Smooth muscle cell (in vitro differentiated cells): Measurements from ENCODE around the gene E2F2. TPM values are rescaled to one million over a fixed set of nuclear protein-coding genes. Genes with fewer than 3 reads are reported as not detected.

Experiments
- DNase-seq: peaks from one replicate; lab custom pipeline; 2025; ENCODE audit not compliant: unreplicated experiment; lab: John Stamatoyannopoulos, UW
- H2AFZ ChIP-seq: fragments of 200-600 bp; sonication (generic); 2 replicates; pipeline ENCODE4 v1.6.0; 2016; ENCODE audit warnings: antibody characterized with exemption, low read depth, mild to moderate bottlenecking
- H3F3A ChIP-seq: fragments of 200-600 bp; sonication (generic); 2 replicates; pipeline ENCODE4 v1.6.0; 2017; ENCODE audit warnings: antibody characterized with exemption, low read depth
- H3K27ac ChIP-seq: fragments of 200-600 bp; sonication (generic); 2 replicates; pipeline ENCODE4 v1.5.1; 2016; ENCODE audit warnings: low read depth, mild to moderate bottlenecking
- H3K27me3 ChIP-seq: fragments of 200-600 bp; sonication (generic); 2 replicates; pipeline ENCODE4 v1.6.1; 2016; ENCODE audit warnings: low read depth, mild to moderate bottlenecking
- H3K36me3 ChIP-seq: fragments of 200-600 bp; sonication (generic); 2 replicates; pipeline ENCODE4 v1.5.1; 2016; ENCODE audit warnings: low read depth
- H3K4me1 ChIP-seq: fragments of 200-600 bp; sonication (generic); 2 replicates; pipeline ENCODE4 v1.5.1; 2016; ENCODE audit warnings: low read depth
- H3K4me2 ChIP-seq: fragments of 200-600 bp; sonication (generic); 2 replicates; pipeline ENCODE4 v1.6.0; 2016; ENCODE audit warnings: mild to moderate bottlenecking
- H3K4me3 ChIP-seq: fragments of 200-600 bp; sonication (generic); 2 replicates; pipeline ENCODE4 v1.5.1; 2016; ENCODE audit warnings: mild to moderate bottlenecking
- H3K79me2 ChIP-seq: fragments of 200-600 bp; sonication (generic); 2 replicates; pipeline ENCODE4 v1.6.0; 2016; ENCODE audit warnings: low read depth, mild to moderate bottlenecking
- H3K9ac ChIP-seq: fragments of 200-600 bp; sonication (generic); 2 replicates; pipeline ENCODE4 v1.6.0; 2016; ENCODE audit warnings: low read depth
- H3K9me3 ChIP-seq: fragments of 200-600 bp; sonication (generic); replicated peaks from 2 replicates; pipeline ENCODE4 v1.5.1; 2016; ENCODE audit warnings: low read depth
- H4K20me1 ChIP-seq: fragments of 200-600 bp; sonication (generic); 2 replicates; pipeline ENCODE4 v1.6.0; 2016; ENCODE audit warnings: low read depth
- CTCF ChIP-seq: fragments of 200-600 bp; sonication (generic); IDR thresholded peaks from 2 replicates; pipeline ENCODE4 v1.5.1; 2017; ENCODE audit warnings: borderline replicate concordance, mild to moderate bottlenecking, antibody characterized with exemption; ENCODE audit not compliant: insufficient read depth, poor library complexity, severe bottlenecking
- WGBS: methylation state at CpG from one replicate; pipeline ENCODE4 v1.1.7; 2016; ENCODE audit warnings: low lambda C conversion rate; 5-methylcytosine and 5-hydroxymethylcytosine counted together
- polyA plus RNA-seq: library from polyadenylated mRNA; unstranded; fragments of >200 nt; fragmentation: Nextera tagmentation; extraction: Ambion mirVana; gene quantifications from 2 replicates; pipeline ENCODE4 v1.2.1, GENCODE V29; 2016
- total RNA-seq: library from RNA; depleted of rRNA; stranded (reverse); fragments of >200 nt; gene quantifications from 2 replicates; pipeline ENCODE4 v1.2.3, GENCODE V29; 2014

E2F2 gene
- total and polyA plus RNA-seq, 2 experiments from 2014 or later = 0.63 to 1.4 TPM

- H3K27ac ChIP-seq = no peak overlapping the region
These were observed 17.7 kb upstream of the E2F2 start for GRCh38 chr1:23548704-23549143.

DNA sequence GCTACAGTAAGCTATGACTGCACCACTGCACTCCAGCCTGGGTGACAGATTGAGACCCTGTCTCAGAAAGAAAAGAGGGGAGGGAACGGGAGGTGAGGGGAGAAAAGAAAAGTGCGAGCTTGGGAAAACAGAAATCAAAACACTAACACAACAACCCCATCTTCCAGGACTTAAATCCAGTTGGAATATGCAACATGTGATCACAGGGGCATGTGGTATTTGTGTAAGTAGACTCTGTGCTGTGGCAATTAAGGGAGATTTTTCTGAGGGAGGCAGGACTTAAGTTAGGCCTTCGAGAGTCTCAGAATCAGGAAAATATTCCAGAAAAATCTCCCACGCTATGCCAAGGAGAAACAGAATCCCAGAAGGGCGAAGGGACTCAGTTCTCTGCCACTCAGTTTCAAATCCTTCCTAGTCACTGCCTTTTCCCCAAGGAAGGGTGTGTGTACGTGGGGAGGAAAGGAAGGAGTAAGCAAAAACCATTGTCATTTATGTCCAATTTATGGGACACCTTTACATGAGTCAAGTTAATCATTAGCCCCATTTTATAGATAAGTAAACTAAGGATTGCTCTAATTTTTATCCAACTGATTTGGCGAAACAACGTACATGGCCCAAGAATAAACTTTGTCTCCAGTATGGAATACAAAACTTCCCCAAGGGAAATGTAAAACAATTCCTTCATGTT lies 16.0 kb upstream of the E2F2 start:
- Histone ChIP-seq H3F3A (no peaks in the 10 kb centered on the region), H3K27ac (no peak overlapping the region)

More at GRCh38 chr1:23548704-23549143, 17.7 kb upstream of the E2F2 start:
- Histone ChIP-seq H3F3A (no peaks in the 10 kb centered on the region), H3K9me3 (no peaks in the 10 kb centered on the region), H3K4me2 (no peak overlapping the region), H3K79me2 (no peaks in the 10 kb centered on the region), H3K4me1 (peaks cover 8% of the 10 kb centered on the region), H3K9ac (no peak overlapping the region), H3K4me3 (no peak overlapping the region), H3K36me3 (no peaks in the 10 kb centered on the region), H2AFZ (no peak overlapping the region), H4K20me1 (no peaks in the 10 kb centered on the region), H3K27me3 (no peaks in the 10 kb centered on the region)
- no peak for TF ChIP-seq CTCF
- 78% methylated on average over 9 of the region's 9 CpGs for WGBS
- no peak for DNase-seq

DNA sequence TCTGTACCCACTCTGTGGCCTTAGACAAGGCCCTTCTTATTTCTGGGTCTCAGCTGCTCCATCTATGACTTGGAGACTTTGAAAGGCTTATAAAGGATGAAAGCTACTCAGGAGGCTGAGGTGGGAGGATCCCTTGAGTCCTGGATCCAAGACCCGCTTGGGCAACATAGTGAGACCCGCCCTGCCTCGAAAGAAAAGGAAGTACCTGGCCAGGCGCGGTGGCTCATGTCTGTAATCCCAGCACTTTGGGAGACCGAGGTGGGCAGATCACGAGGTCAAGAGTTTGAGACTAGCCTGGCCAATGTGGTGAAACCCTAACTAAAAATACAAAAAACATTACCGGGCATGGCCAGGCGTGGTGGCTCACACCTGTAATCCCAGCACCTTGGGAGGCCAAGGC lies 14.8 kb upstream of the E2F2 start:
- Histone ChIP-seq H2AFZ (no peak overlapping the region), H4K20me1 (no peaks in the 10 kb centered on the region), H3K79me2 (no peaks in the 10 kb centered on the region), H3F3A (no peaks in the 10 kb centered on the region), H3K36me3 (no peaks in the 10 kb centered on the region), H3K4me1 (no peaks in the 10 kb centered on the region), H3K9ac (no peak overlapping the region), H3K27ac (no peak overlapping the region), H3K4me2 (no peak overlapping the region), H3K4me3 (no peak overlapping the region), H3K9me3 (no peaks in the 10 kb centered on the region), H3K27me3 (no peaks in the 10 kb centered on the region)
- TF ChIP-seq CTCF = no peak
- no peak for DNase-seq
- 98% methylated on average over 9 of the region's 9 CpGs for WGBS

More for the DNA sequence above, 16.0 kb upstream of the E2F2 start:
- no peak for DNase-seq
- Histone ChIP-seq H3K9ac (no peak overlapping the region), H2AFZ (no peak overlapping the region), H4K20me1 (no peaks in the 10 kb centered on the region), H3K4me3 (no peak overlapping the region), H3K36me3 (no peaks in the 10 kb centered on the region), H3K4me2 (no peak overlapping the region), H3K27me3 (no peaks in the 10 kb centered on the region), H3K4me1 (peaks cover 4% of the 10 kb centered on the region), H3K9me3 (no peaks in the 10 kb centered on the region), H3K79me2 (no peaks in the 10 kb centered on the region)
- no peak for TF ChIP-seq CTCF
- 89% methylated on average over 8 of the region's 8 CpGs for WGBS
